Measurements from ENCODE around the gene CASP10. TPM values are rescaled to one million over a fixed set of nuclear protein-coding genes. Genes with fewer than 3 reads are reported as not detected.
A peak's percentile ranks its signal among the peaks of the same experiment; 100 is the strongest.
"Not testable (repeated sequence)": the region's sequence is repeated elsewhere in the genome, so short reads cannot be mapped to it uniquely, and the experiment has no call there.

Gene CASP10
- polyA plus RNA-seq, 4 donors, result 11.6 to 21.7 (median 16.4) TPM

DNA sequence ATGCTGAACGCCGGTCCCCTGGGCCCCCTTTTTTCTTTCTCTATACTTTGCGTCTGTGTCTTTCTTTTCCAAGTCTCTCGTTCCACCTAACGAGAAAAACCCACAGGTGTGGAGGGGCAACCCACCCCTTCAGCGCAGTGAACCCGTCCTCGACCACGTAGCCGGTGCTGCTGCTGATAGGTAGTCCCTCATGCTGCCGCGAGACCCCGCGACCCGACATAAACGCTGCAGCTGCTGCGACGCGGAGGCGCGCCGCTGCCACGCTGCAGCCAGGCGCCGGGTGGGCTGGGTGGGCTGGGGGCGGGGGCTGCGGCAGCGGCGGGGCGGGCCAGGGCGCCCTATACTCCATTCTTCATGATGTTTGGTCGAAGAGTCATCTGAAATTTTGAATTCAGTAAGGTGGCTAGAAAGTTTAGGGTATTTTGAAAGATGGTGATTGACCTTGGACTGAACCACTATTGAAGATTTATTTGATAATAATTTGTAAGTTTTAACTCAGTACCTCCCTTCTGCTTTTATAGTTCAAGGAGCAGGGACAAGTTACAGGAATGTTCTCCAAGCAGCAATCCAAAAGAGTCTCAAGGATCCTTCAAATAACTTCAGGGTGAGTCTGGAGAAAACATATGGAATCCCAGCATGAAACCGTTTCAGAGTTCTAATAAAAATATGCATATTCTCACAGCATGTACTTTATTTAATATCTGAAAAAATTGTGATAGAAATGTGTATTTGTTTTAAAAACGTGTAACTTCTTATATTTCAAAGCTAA is 42.9 kb upstream of the CASP10 start:
- H3K4me3 ChIP-seq (ENCODE audit: low read depth in 1 of 3, low read length in 3 of 3), result no peak overlapping the region
- H3K27ac ChIP-seq (ENCODE audit: low read depth in 1 of 3, low read length in 2 of 3), result peak overlapping the region in 1 of 3 donors; percentile 71
- DNase-seq (no peak), FAIRE-seq (no peak)
- H3K36me3 ChIP-seq (ENCODE audit: control insufficient read depth in 3 of 3, insufficient read depth in 2 of 3, low read depth in 1 of 3, low read length in 3 of 3), result peaks cover 22 to 62% (median 45%) of the 10 kb centered on the region in 3 donors
- WGBS, 3 donors, result 75 to 91% (median 89%) methylated on average over 32 to 34 of the region's 34 CpGs
- peaks cover 0 to 41% (median 2%) of the 10 kb centered on the region in 3 donors for H3K4me1 ChIP-seq (ENCODE audit: control insufficient read depth in 3 of 3, insufficient read depth in 2 of 3, low read depth in 1 of 3, low read length in 2 of 3)
- no peaks in the 10 kb centered on the region for H3K27me3 ChIP-seq (ENCODE audit: control insufficient read depth in 3 of 3, insufficient read depth in 3 of 3, low read length in 3 of 3)
- H3K9me3 ChIP-seq (ENCODE audit: control insufficient read depth in 2 of 2, insufficient read depth in 1 of 2, low read depth in 1 of 2, low read length in 1 of 2), result no peaks in the 10 kb centered on the region

DNA sequence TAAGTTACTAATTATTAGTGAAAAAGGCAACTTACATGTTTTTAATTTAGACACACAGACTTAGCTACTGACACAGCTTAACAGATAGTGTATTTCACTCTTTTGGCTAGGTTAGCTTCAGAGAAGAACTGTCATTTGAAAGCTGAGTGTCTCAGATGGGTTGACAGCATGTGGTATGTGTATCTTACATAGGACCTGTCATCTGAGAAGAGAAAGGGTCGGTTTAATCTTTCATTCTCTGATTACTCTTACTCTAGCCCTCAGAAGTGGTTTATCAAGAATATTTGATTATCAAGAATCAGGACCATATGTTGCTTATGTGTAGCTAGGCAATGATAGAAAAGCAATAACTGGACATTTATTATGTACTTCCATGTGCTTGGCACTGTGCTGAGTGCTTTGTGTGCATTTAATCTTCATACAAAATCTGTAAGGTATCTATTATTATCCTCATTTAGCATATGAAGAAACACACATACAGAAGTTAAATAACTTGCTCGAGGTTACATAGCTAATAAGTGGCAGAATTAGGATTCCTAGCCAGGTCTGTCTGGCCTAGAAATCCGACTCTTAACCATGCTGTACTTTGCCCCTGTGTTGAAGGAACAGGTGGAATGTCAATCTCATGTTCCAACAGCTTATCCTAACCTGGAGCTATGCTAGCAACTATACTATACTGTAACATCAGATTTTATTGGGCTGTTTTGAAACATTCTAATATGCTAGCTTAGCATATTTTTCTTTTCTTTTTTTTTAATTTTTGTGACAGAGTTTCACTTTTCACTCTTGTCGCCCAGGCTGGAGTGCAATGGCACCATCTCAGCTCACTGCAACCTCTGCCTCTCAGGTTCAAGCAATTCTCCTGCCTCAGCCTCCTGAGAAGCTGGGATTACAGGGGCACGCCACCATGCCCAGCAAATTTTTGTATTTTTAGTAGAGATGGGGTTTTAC is 38.6 kb upstream of the CASP10 start:
- WGBS, 3 donors, result 30 to 68% (median 44%) methylated on average over 5 of the region's 5 CpGs
- FAIRE-seq (no peak), DNase-seq (peak; percentile 86 to 88)
- H3K27me3 ChIP-seq (ENCODE audit: control insufficient read depth in 3 of 3, insufficient read depth in 3 of 3, low read length in 3 of 3), result no peaks in the 10 kb centered on the region
- no peak overlapping the region for H3K4me3 ChIP-seq (ENCODE audit: low read depth in 1 of 3, low read length in 3 of 3)
- H3K27ac ChIP-seq (ENCODE audit: low read depth in 1 of 3, low read length in 2 of 3), result peak overlapping the region; percentile 58 to 75 (median 72)
- H3K4me1 ChIP-seq (ENCODE audit: control insufficient read depth in 3 of 3, insufficient read depth in 2 of 3, low read depth in 1 of 3, low read length in 2 of 3), result peaks cover 2 to 51% (median 3%) of the 10 kb centered on the region in 3 donors
- peaks cover 5 to 38% (median 17%) of the 10 kb centered on the region in 3 donors for H3K36me3 ChIP-seq (ENCODE audit: control insufficient read depth in 3 of 3, insufficient read depth in 2 of 3, low read depth in 1 of 3, low read length in 3 of 3)
- H3K9me3 ChIP-seq (ENCODE audit: control insufficient read depth in 2 of 2, insufficient read depth in 1 of 2, low read depth in 1 of 2, low read length in 1 of 2), result no peaks in the 10 kb centered on the region

DNA sequence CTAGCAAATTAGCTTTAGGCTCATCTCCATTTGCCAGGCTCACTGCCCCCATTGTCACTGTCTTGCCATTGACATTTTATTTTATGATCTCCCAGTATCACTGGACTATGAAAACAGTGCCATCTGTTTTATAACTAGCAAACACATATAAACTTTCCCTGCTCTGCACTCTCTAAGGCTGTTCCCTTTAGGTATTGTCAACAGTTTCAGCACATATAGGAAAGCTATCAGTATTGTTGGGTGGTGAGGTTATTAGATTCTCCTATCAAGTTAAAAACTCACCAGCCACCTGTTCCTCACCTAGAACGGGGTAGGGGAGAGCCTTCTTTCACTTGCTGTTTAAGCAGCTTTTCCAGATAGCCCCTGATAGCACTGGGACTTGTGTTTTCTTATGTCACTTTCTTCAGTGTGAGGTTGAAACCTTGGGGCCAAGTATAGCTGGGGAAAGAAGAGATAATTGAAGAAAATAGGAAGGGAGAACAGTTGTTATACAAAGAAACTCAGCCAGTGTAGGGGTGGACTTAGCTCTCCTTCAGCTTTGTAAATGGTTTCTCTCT is 34.4 kb upstream of the CASP10 start:
- WGBS, 3 donors, result 13 to 57% (median 45%) methylated on average over 1 of the region's 1 CpG
- H3K4me1 ChIP-seq (ENCODE audit: control insufficient read depth in 3 of 3, insufficient read depth in 2 of 3, low read depth in 1 of 3, low read length in 2 of 3), result peaks cover 11 to 59% (median 19%) of the 10 kb centered on the region in 3 donors
- peak overlapping the region; percentile 95 to 96 (median 96) for H3K27ac ChIP-seq (ENCODE audit: low read depth in 1 of 3, low read length in 2 of 3)
- H3K9me3 ChIP-seq (ENCODE audit: control insufficient read depth in 2 of 2, insufficient read depth in 1 of 2, low read depth in 1 of 2, low read length in 1 of 2), result peaks cover 0 to 7% of the 10 kb centered on the region in 2 donors
- FAIRE-seq (no peak), DNase-seq (peak; percentile 58 to 64)
- H3K4me3 ChIP-seq (ENCODE audit: low read depth in 1 of 3, low read length in 3 of 3), result no peak overlapping the region
- H3K27me3 ChIP-seq (ENCODE audit: control insufficient read depth in 3 of 3, insufficient read depth in 3 of 3, low read length in 3 of 3), result no peaks in the 10 kb centered on the region
- H3K36me3 ChIP-seq (ENCODE audit: control insufficient read depth in 3 of 3, insufficient read depth in 2 of 3, low read depth in 1 of 3, low read length in 3 of 3), result peaks cover 5 to 44% (median 19%) of the 10 kb centered on the region in 3 donors

DNA sequence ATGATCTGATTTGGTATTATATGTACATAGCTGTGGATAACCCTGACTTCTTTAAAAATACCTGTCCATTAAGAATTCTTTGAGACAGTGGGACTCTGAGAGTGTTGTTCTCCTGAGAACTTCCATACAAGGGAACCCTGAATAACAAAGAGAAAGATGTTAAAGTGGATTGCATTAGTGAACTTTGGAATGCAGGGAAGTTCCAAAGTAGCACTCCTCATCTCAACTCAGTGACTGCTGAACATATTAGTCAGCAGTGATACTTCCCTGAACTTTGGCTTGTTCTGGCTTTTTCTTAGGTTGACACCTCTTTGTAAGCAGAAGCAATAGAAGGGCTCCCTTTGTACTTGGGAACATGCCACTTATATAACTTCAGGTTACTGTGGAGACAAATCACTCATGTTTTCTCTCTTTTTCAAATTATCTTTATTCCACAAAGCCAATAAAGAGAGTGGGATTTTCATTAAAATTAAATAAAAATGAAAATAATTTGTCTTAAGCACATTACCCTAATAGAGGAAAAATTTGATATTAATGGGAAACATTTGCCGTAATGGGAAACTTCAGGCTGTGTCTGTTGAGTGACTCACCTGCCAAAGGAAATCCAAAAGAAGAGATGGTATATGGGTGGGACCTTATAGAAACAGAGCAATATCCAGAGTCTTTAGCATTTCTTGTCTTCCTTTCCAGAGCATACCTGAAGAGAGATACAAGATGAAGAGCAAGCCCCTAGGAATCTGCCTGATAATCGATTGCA is 33.7 kb upstream of the CASP10 start:
- Histone ChIP-seq H3K36me3 (ENCODE audit: control insufficient read depth in 3 of 3, insufficient read depth in 2 of 3, low read depth in 1 of 3, low read length in 3 of 3) (peaks cover 0 to 47% (median 19%) of the 10 kb centered on the region in 3 donors), H3K4me1 (ENCODE audit: control insufficient read depth in 3 of 3, insufficient read depth in 2 of 3, low read depth in 1 of 3, low read length in 2 of 3) (peaks cover 11 to 52% (median 16%) of the 10 kb centered on the region in 3 donors), H3K4me3 (ENCODE audit: low read depth in 1 of 3, low read length in 3 of 3) (no peak overlapping the region), H3K9me3 (ENCODE audit: control insufficient read depth in 2 of 2, insufficient read depth in 1 of 2, low read depth in 1 of 2, low read length in 1 of 2) (peaks cover 0 to 7% of the 10 kb centered on the region in 2 donors), H3K27ac (ENCODE audit: low read depth in 1 of 3, low read length in 2 of 3) (peak overlapping the region; percentile 95 to 96 (median 96)), H3K27me3 (ENCODE audit: control insufficient read depth in 3 of 3, insufficient read depth in 3 of 3, low read length in 3 of 3) (no peaks in the 10 kb centered on the region)
- WGBS, 3 donors, result 34 to 70% (median 54%) methylated on average over 2 of the region's 2 CpGs
- peak; percentile 55 for FAIRE-seq
- peak; percentile 90 to 98 for DNase-seq

DNA sequence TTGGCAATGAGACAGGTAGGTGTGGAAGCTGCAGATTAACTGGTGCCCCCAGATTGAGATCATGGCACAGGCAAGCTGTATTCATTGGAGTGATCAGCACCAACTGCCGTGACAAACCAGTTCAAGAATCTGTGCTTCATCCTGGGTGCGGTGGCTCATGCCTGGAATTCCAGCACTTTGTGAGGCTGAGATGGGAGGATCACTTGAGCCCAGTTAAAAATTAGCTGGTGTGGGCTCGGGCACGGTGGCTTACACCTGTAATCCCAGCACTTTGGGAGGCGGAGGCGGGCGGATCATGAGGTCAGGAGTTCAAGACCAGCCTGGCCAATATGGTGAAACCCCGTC is 33.1 kb upstream of the CASP10 start:
- not testable (repeated sequence) for H3K4me3 ChIP-seq (ENCODE audit: low read depth in 1 of 3, low read length in 3 of 3); H3K9me3 ChIP-seq (ENCODE audit: control insufficient read depth in 2 of 2, insufficient read depth in 1 of 2, low read depth in 1 of 2, low read length in 1 of 2); FAIRE-seq; H3K27me3 ChIP-seq (ENCODE audit: control insufficient read depth in 3 of 3, insufficient read depth in 3 of 3, low read length in 3 of 3)
- Histone ChIP-seq H3K36me3 (ENCODE audit: control insufficient read depth in 3 of 3, insufficient read depth in 2 of 3, low read depth in 1 of 3, low read length in 3 of 3) (peaks cover 0 to 48% (median 19%) of the 10 kb centered on the region in 3 donors), H3K27ac (ENCODE audit: low read depth in 1 of 3, low read length in 2 of 3) (peak overlapping the region; percentile 86 to 96 (median 86)), H3K4me1 (ENCODE audit: control insufficient read depth in 3 of 3, insufficient read depth in 2 of 3, low read depth in 1 of 3, low read length in 2 of 3) (peaks cover 11 to 46% (median 16%) of the 10 kb centered on the region in 3 donors)
- WGBS, 3 donors, result 65 to 84% (median 71%) methylated on average over 8 of the region's 8 CpGs
- peak in 1 of 2 donors; percentile 53 for DNase-seq

DNA sequence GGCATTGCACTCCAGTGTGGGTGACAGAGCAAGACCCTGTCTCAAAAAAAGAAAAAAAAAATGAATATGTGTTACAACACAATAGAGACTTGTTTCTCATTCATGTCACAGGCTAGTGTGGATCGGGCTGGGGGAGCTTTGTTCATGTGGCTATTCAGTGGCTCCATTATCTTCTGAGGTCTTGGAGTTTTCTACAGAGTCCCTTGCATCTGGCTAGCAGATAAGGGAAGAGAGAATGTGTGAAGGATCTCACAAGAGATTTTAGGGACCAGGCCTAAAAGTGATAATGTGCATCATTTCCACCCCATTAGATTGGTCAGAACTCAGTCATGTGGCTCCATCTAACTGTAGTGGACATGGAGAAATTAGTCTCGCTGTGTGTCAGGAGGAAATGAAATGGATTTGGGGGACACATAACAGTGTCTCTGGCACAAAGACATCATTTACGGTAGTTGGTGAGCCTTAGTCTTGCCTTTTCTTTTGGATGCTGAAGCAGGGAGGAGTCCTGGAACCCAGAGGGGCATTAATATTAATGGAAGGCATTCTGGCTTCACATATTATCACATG is 32.4 kb upstream of the CASP10 start:
- Histone ChIP-seq H3K36me3 (ENCODE audit: control insufficient read depth in 3 of 3, insufficient read depth in 2 of 3, low read depth in 1 of 3, low read length in 3 of 3) (peaks cover 0 to 55% (median 20%) of the 10 kb centered on the region in 3 donors), H3K27me3 (ENCODE audit: control insufficient read depth in 3 of 3, insufficient read depth in 3 of 3, low read length in 3 of 3) (no peaks in the 10 kb centered on the region), H3K4me1 (ENCODE audit: control insufficient read depth in 3 of 3, insufficient read depth in 2 of 3, low read depth in 1 of 3, low read length in 2 of 3) (peaks cover 11 to 39% (median 16%) of the 10 kb centered on the region in 3 donors), H3K4me3 (ENCODE audit: low read depth in 1 of 3, low read length in 3 of 3) (no peak overlapping the region), H3K9me3 (ENCODE audit: control insufficient read depth in 2 of 2, insufficient read depth in 1 of 2, low read depth in 1 of 2, low read length in 1 of 2) (peaks cover 0 to 7% of the 10 kb centered on the region in 2 donors), H3K27ac (ENCODE audit: low read depth in 1 of 3, low read length in 2 of 3) (peak overlapping the region; percentile 74 to 96 (median 77))
- FAIRE-seq (no peak), DNase-seq (no peak)
- 86 to 96% (median 91%) methylated on average over 3 of the region's 3 CpGs for WGBS, 3 donors

DNA sequence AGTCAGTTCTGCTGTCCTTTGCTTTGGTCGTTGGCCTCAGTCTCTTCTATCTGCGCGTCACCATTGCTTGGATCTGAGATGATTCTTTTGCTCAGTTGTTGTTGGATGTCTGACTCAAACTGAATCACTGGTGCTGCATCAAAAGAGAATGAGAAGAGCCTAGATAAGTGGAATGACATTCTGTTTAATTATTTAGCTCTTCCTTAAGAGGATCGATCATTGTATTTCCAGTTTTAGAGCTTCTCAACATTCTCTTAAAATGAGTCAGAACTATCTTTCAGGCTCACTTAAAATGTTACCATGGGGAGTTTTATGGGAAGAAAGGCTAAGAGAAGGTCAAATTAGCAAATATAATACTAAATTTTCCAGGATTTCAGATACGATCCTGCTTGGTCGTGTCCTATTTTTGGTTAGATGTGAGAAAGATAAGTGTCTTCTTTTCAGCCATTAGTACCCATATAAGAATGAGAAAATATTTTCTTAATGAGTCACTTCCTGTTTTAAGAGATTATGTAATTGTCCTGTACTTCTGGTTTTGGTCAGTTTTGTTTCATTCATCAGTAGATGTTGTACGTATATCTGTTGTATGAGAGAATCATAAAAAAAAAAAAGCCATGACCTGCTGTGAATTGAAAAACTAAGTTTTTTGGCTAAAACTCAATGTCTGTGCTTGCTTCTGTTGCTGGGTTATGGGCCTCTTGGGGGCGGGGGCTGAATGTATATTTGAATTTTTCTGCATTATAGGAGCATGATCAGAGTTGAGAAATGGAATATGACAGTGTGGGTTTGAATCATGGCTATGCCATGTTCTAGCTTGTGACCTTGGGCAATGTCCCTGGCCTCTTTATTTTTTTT is 31.6 kb upstream of the CASP10 start:
- FAIRE-seq, result no peak
- peak overlapping the region; percentile 74 to 96 (median 77) for H3K27ac ChIP-seq (ENCODE audit: low read depth in 1 of 3, low read length in 2 of 3)
- 50 to 66% (median 62%) methylated on average over 8 of the region's 8 CpGs for WGBS, 3 donors

More for the DNA sequence above, 31.6 kb upstream of the CASP10 start:
- Histone ChIP-seq H3K4me1 (ENCODE audit: control insufficient read depth in 3 of 3, insufficient read depth in 2 of 3, low read depth in 1 of 3, low read length in 2 of 3) (peaks cover 11 to 35% (median 16%) of the 10 kb centered on the region in 3 donors), H3K4me3 (ENCODE audit: low read depth in 1 of 3, low read length in 3 of 3) (no peak overlapping the region), H3K9me3 (ENCODE audit: control insufficient read depth in 2 of 2, insufficient read depth in 1 of 2, low read depth in 1 of 2, low read length in 1 of 2) (peaks cover 0 to 7% of the 10 kb centered on the region in 2 donors), H3K36me3 (ENCODE audit: control insufficient read depth in 3 of 3, insufficient read depth in 2 of 3, low read depth in 1 of 3, low read length in 3 of 3) (peaks cover 0 to 53% (median 26%) of the 10 kb centered on the region in 3 donors), H3K27me3 (ENCODE audit: control insufficient read depth in 3 of 3, insufficient read depth in 3 of 3, low read length in 3 of 3) (no peaks in the 10 kb centered on the region)
- DNase-seq, result peak in 1 of 2 donors; percentile 9

All from small intestine (tissue), 7 donors.